RWPE1 (cell line): Measurements from ENCODE around the gene NPY.
"Not testable (repeated sequence)": the region's sequence is repeated elsewhere in the genome, so short reads cannot be mapped to it uniquely, and the experiment has no call there.

Experiments used
- CTCF ChIA-PET: fragments of 350-600 bp; sonication (Branson Sonifier 250); formaldehyde crosslinking; extraction: SDS; loops from one replicate; lab custom pipeline; 2021; lab: Yijun Ruan, JAX
- POLR2A ChIA-PET: fragments of 400-600 bp; formaldehyde crosslinking; extraction: SDS; loops from one replicate; lab custom pipeline; 2020; ENCODE audit warnings: antibody characterized with exemption; ENCODE audit not compliant: low non-redundant PET; lab: Yijun Ruan, JAX
- DNase-seq: peaks from one replicate; pipeline ENCODE4 v3.0.0; 2012; ENCODE audit warnings: low spot score
- H3K27ac ChIP-seq: fragments of 450-650 bp; 2 replicates; pipeline ENCODE4 v1.5.1; 2017
- TF ChIP-seq, protein P1 (sequence below): fragments of 450-650 bp; conservative IDR thresholded peaks from 2 replicates; pipeline ENCODE4 v1.5.1; 2017; ENCODE audit warnings: low read depth, mild to moderate bottlenecking

Gene NPY

DNA sequence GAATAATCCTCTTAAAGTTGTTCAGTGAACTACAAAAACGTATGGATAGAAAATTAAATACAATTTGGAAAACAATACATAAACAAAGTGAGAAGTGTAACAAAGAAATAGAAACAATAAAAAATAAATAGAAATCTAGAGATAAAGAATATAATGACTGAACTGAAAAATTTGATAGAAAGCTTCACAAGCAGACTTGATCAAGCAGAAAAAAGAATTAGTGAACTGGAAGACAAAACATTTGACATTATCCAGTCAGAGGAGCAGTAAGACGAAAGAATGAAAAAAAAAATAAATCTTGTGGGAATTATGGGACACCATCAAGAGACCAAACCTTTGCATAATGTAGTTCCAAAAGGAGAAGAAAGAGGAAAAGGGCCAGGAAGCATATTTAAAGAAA is 32.4 kb upstream of the NPY start:
- ChIA-PET POLR2A (no interaction called here), CTCF (no interaction called here)
- no peak overlapping the region for H3K27ac ChIP-seq
- TF ChIP-seq, protein P1, sequence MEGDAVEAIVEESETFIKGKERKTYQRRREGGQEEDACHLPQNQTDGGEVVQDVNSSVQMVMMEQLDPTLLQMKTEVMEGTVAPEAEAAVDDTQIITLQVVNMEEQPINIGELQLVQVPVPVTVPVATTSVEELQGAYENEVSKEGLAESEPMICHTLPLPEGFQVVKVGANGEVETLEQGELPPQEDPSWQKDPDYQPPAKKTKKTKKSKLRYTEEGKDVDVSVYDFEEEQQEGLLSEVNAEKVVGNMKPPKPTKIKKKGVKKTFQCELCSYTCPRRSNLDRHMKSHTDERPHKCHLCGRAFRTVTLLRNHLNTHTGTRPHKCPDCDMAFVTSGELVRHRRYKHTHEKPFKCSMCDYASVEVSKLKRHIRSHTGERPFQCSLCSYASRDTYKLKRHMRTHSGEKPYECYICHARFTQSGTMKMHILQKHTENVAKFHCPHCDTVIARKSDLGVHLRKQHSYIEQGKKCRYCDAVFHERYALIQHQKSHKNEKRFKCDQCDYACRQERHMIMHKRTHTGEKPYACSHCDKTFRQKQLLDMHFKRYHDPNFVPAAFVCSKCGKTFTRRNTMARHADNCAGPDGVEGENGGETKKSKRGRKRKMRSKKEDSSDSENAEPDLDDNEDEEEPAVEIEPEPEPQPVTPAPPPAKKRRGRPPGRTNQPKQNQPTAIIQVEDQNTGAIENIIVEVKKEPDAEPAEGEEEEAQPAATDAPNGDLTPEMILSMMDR = no peak
- DNase-seq = no peak

- H3K27ac ChIP-seq = no peak overlapping the region
- no peak for DNase-seq
- ChIA-PET CTCF (no interaction called here), POLR2A (no interaction called here)
- TF ChIP-seq, protein P1 = no peak
Measured at GRCh38 chr7:24255139-24255538, 28.9 kb upstream of the NPY start.

DNA sequence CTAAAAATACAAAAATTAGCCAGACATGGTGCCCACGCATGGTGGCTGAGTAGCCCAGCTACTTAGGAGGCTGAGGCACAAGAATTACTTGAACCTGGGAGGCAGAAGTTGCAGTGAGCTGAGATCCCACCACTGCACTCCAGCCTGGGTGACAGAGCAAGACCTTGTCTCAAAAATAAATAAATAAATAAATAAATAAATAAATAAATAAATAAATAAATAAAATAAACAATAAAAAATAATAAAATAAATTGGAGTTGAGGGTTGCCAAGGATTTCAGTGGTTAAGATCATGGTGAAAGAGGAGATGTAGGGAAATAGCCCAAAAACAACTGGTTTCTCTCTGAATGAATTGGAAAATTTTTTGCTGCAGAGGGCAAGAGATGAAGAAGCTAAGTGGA is 25.7 kb upstream of the NPY start:
- DNase-seq, H3K27ac ChIP-seq, POLR2A ChIA-PET: not testable (repeated sequence)
- CTCF ChIA-PET = interaction anchor here (0.6 kb wide), 1 partner anchor 1201 kb away, joined by 5 read pairs; no protein-coding TSS in a partner anchor

DNA sequence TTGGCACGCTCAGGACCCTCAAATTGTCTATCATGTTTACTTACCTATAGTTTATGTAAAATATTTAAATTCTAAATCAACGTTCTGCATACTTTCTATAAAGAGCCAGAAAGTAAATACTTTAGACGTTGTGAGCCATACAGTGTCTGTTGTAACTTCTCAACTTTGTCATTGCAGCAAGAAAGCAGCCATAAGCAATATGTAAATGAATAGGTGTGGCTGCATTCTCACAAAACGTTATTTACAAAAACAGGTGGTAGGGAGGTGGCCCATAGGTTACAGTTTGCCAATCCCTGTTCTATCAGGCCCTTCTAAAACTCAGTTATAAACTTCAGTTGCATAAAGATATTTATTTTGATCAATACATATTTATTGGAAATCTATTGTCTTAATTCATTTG is 12.1 kb upstream of the NPY start:
- ChIA-PET CTCF (no interaction called here), POLR2A (no interaction called here)
- DNase-seq = no peak
- H3K27ac ChIP-seq = no peak overlapping the region
- TF ChIP-seq, protein P1 = no peak

GRCh38 chr7:24279512-24279911 is 4.5 kb upstream of the NPY start:
- TF ChIP-seq, protein P1 = no peak
- DNase-seq = no peak
- ChIA-PET POLR2A (no interaction called here), CTCF (no interaction called here)
- no peak overlapping the region for H3K27ac ChIP-seq

DNA sequence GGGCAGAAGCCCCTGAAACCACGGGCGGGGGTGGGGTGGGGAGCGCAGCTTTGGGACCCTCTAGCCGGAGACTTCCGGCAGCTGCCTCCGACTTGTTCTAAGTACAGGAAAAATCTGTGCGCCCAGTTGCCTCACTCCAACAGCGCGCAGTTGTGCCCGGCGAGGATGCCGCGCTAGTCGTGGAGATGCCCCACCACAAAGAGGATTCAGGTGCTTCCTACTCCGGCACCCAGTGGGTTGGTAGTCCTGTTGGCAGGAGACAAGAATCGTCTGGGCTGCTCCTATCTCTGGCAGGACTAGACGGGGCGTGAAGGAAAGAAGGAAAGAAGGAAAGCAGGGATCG is 465 bp upstream of the NPY start:
- TF ChIP-seq, protein P1 = no peak
- no peak for DNase-seq
- ChIA-PET CTCF (interaction anchor here (0.6 kb wide), 1 partner anchor 1102 kb away, joined by 3 read pairs; no protein-coding TSS in a partner anchor), POLR2A (no interaction called here)
- H3K27ac ChIP-seq = no peak overlapping the region

DNA sequence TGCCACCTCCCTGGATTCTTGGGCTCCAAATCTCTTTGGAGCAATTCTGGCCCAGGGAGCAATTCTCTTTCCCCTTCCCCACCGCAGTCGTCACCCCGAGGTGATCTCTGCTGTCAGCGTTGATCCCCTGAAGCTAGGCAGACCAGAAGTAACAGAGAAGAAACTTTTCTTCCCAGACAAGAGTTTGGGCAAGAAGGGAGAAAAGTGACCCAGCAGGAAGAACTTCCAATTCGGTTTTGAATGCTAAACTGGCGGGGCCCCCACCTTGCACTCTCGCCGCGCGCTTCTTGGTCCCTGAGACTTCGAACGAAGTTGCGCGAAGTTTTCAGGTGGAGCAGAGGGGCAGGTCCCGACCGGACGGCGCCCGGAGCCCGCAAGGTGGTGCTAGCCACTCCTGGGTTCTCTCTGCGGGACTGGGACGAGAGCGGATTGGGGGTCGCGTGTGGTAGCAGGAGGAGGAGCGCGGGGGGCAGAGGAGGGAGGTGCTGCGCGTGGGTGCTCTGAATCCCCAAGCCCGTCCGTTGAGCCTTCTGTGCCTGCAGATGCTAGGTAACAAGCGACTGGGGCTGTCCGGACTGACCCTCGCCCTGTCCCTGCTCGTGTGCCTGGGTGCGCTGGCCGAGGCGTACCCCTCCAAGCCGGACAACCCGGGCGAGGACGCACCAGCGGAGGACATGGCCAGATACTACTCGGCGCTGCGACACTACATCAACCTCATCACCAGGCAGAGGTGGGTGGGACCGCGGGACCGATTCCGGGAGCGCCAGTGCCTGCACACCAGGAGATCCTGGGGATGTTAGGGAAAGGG is 913 bp downstream of the NPY start:
- ChIA-PET CTCF (interaction anchor here (0.7 kb wide), 1 partner anchor 107 kb away, joined by 3 read pairs; no protein-coding TSS in a partner anchor), POLR2A (no interaction called here)
- no peak for DNase-seq
- TF ChIP-seq, protein P1 = no peak
- H3K27ac ChIP-seq = no peak overlapping the region
